Esophagus (tissue), 2 donors: ENCODE data around the gene MBP. TPM values are rescaled to one million over a fixed set of nuclear protein-coding genes. Genes with fewer than 3 reads are reported as not detected.

Experiments
- H3K27ac ChIP-seq, 2 donors: one replicate each; pipeline ENCODE4 v1.5.1; 2013; ENCODE audit warnings: low read depth in 2 of 2, mild to moderate bottlenecking in 2 of 2, inconsistent platforms in 1 of 2, low read length in 1 of 2, moderate library complexity in 1 of 2
- H3K27me3 ChIP-seq, 2 donors: one replicate each; pipeline ENCODE4 v1.6.1; 2013; ENCODE audit warnings: low read length in 2 of 2, control low read depth in 1 of 2, mild to moderate bottlenecking in 1 of 2; ENCODE audit not compliant: insufficient read depth in 2 of 2, control insufficient read depth in 1 of 2
- H3K36me3 ChIP-seq, 2 donors: one replicate each; pipeline ENCODE4 v1.6.1; 2013; ENCODE audit warnings: low read length in 1 of 2; ENCODE audit not compliant: control insufficient read depth in 2 of 2, insufficient read depth in 2 of 2
- H3K4me1 ChIP-seq, 2 donors: one replicate each; pipeline ENCODE4 v1.6.1; 2013; ENCODE audit warnings: low read length in 1 of 2; ENCODE audit not compliant: control insufficient read depth in 2 of 2, insufficient read depth in 2 of 2
- H3K4me3 ChIP-seq, 2 donors: one replicate each; pipeline ENCODE4 v1.5.1; 2013; ENCODE audit warnings: low read length in 2 of 2, mild to moderate bottlenecking in 2 of 2, low read depth in 1 of 2, moderate library complexity in 1 of 2
- H3K9me3 ChIP-seq, 2 donors: one replicate each; pipeline ENCODE4 v1.6.1; 2013; ENCODE audit warnings: mild to moderate bottlenecking in 2 of 2, low read depth in 1 of 2, low read length in 1 of 2, moderate library complexity in 1 of 2; ENCODE audit not compliant: control insufficient read depth in 2 of 2, insufficient read depth in 1 of 2
- WGBS, 2 donors: extraction: QIAGEN DNeasy Blood & Tissue Kit; methylation state at CpG; one replicate each; pipeline ENCODE4 v1.1.7; 2013; 5-methylcytosine and 5-hydroxymethylcytosine counted together
- polyA plus RNA-seq, 2 donors: library from polyadenylated mRNA; stranded (reverse); fragments of 200-250 nt; gene quantifications; one replicate each; pipeline ENCODE4 v1.2.3, GENCODE V29; 2013
- donor health status: healthy with polysubstance abuse.
- donor health status: Bipolar disorder and iron deficiency.

Gene MBP
- polyA plus RNA-seq, 2 donors: 9.7 to 10.8 TPM

DNA sequence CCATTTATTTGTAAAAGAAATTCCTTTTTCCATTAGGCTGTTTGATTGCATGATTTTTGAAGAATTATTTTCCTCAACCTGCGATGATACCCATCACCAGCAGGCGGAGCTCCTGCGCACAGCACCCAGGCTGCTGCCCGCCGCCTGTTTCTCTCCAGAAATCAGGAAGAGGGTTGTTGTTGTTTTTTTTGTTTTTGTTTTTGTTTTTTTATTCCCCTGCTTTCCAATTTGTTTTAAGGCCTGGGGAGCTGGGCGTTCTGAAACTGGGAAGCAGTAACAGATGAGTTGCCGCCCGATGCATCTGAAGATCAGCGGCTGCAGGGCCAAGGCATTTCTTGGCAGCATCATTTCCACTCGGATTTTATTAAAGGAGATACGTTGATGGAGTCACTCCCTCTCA, 132.1 kb downstream of the MBP start:
- 12 to 21% methylated on average over 11 of the region's 11 CpGs for WGBS, 2 donors
- no peak overlapping the region for H3K4me3 ChIP-seq

GRCh38 chr18:76999077-76999476, 133.5 kb downstream of the MBP start:
- peaks cover 0 to 2% of the 10 kb centered on the region in 2 donors for H3K9me3 ChIP-seq
- H3K4me1 ChIP-seq: no peaks in the 10 kb centered on the region
- no peaks in the 10 kb centered on the region for H3K27me3 ChIP-seq
- 86 to 92% methylated on average over 12 to 13 of the region's 13 CpGs for WGBS, 2 donors
- H3K36me3 ChIP-seq: no peaks in the 10 kb centered on the region
- no peak overlapping the region for H3K27ac ChIP-seq
- no peak overlapping the region for H3K4me3 ChIP-seq

More for the DNA sequence above, 132.1 kb downstream of the MBP start:
- Histone ChIP-seq H3K9me3 (no peaks in the 10 kb centered on the region), H3K27ac (no peak overlapping the region), H3K27me3 (no peaks in the 10 kb centered on the region), H3K4me1 (no peaks in the 10 kb centered on the region), H3K36me3 (no peaks in the 10 kb centered on the region)

DNA sequence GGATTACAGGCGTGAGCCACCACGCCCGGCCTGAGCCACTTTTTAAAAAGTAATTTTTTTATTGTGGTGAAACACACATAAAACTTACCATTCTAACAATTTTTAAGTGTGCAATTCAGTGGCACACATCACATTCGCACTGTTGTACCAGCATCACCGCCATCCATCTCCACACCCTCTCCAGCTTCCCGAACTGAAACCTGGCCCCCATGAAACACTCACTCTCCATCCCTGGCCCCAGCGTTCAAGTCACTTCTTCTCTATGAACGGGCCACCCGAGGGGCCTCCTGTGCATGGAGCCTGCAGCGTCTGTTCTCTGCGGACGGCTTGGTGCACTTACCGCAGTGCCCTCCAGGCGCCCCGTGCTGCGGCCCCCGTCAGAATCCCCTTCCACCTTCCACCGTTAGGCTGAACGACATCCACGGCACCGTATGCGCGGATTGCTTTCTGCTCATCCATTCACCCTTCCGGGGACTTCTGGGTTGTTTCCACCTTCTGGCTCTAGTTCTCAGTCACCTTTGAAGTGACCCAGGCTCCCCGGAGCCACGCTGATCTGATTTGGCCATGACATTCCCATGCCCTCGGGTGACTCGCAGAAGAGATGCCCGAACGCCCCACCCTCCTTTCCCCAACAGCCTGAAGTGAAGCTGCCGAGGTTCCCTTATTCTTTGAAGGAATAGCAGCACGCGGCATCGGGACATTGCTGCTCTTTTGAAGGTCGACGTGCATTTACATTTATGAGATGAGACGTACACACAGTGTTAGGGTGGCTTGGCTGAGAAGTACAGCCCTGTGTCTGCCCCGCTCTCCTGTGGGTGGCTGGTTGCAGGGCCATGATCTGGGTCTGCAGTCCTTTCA, 134.4 kb downstream of the MBP start:
- H3K27ac ChIP-seq: no peak overlapping the region
- no peaks in the 10 kb centered on the region for H3K4me1 ChIP-seq
- H3K27me3 ChIP-seq: no peaks in the 10 kb centered on the region
- 88 to 90% methylated on average over 38 of the region's 38 CpGs for WGBS, 2 donors
- H3K4me3 ChIP-seq: no peak overlapping the region
- H3K9me3 ChIP-seq: peaks cover 0 to 2% of the 10 kb centered on the region in 2 donors
- H3K36me3 ChIP-seq: no peaks in the 10 kb centered on the region

GRCh38 chr18:76996429-76996828, 136.2 kb downstream of the MBP start:
- Histone ChIP-seq H3K4me3 (no peak overlapping the region), H3K4me1 (no peaks in the 10 kb centered on the region), H3K36me3 (no peaks in the 10 kb centered on the region), H3K27me3 (no peaks in the 10 kb centered on the region), H3K9me3 (peaks cover 0 to 2% of the 10 kb centered on the region in 2 donors), H3K27ac (no peak overlapping the region)
- 86 to 87% methylated on average over 7 of the region's 7 CpGs for WGBS, 2 donors

DNA sequence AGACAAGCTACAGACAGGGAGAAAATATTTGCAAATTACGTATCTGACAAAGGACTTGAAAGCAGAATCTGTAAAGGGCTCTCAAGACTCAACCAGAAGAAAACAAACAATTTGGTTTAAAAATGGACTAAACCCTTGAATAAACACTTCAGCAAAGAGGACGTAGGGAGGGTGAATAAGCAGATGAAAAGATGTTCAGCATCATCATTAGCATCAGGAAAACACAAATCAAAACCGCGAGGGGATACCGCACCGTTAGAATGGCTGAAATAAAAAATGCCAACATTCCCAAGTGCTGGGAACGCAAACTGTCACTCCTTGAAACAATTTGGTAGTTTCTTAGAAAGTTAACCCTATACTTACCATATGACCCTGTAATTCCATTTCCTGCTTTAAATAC, 136.7 kb downstream of the MBP start:
- H3K9me3 ChIP-seq: peaks cover 0 to 2% of the 10 kb centered on the region in 2 donors
- H3K27me3 ChIP-seq: no peaks in the 10 kb centered on the region
- WGBS, 2 donors: 60 to 70% methylated on average over 7 of the region's 7 CpGs
- no peak overlapping the region for H3K4me3 ChIP-seq
- no peaks in the 10 kb centered on the region for H3K36me3 ChIP-seq
- H3K27ac ChIP-seq: no peak overlapping the region
- H3K4me1 ChIP-seq: no peaks in the 10 kb centered on the region

DNA sequence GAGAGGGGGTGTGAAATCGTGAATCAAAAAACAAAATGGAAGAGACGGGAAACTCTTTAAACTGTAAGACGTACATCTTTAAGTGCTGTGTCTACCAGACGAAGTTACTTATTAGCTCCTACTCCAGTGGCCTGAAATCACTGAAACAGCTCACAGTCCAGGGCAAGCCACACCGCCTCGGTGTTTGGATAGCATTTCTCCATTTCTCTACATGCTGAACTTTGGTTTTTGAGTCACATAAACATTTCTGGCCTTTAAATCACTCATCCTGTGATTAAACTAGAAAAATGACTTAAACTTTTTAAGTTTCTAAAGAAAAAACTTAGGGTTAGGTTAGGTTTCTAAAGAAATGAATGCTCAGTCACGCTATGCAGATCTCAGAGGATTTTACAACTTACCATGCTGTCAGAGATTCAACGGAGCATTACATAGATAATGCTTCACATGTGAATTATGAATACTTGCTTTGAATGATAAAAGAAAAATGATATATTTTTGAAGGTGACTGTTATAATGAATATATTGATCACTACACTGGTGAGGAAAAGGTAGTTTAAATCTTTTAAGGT, 138.4 kb downstream of the MBP start:
- H3K27ac ChIP-seq: no peak overlapping the region

DNA sequence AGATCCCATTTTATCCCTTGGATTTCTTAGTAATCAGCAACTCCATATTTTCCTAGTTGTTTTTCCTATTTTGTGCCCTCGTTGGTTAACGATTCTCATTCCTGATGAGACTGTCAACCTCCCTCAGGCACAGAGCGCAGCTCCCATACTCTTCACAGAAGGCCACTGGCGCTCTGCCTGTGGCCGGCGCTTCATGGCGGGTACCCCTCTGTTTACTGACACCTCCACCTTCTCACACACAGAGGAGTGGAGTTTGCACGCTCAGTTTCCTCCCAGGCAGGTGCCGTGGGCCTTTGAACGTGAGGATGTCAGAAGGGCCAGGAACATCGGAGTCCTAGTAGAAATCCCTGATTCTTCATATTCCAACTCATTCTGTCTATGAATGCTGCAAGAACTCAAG, 139.0 kb downstream of the MBP start:
- WGBS, 2 donors: 93 to 96% methylated on average over 11 of the region's 11 CpGs
- Histone ChIP-seq H3K4me3 (no peak overlapping the region), H3K27me3 (no peaks in the 10 kb centered on the region), H3K9me3 (peaks cover 0 to 2% of the 10 kb centered on the region in 2 donors), H3K36me3 (no peaks in the 10 kb centered on the region), H3K4me1 (no peaks in the 10 kb centered on the region), H3K27ac (no peak overlapping the region)

More for the DNA sequence above, 138.4 kb downstream of the MBP start:
- H3K9me3 ChIP-seq: peaks cover 0 to 2% of the 10 kb centered on the region in 2 donors
- no peaks in the 10 kb centered on the region for H3K27me3 ChIP-seq
- 73 to 82% methylated on average over 8 of the region's 8 CpGs for WGBS, 2 donors
- H3K4me1 ChIP-seq: no peaks in the 10 kb centered on the region
- H3K4me3 ChIP-seq: no peak overlapping the region
- no peaks in the 10 kb centered on the region for H3K36me3 ChIP-seq

- no peaks in the 10 kb centered on the region for H3K36me3 ChIP-seq
- peaks cover 0 to 2% of the 10 kb centered on the region in 2 donors for H3K9me3 ChIP-seq
- no peak overlapping the region for H3K27ac ChIP-seq
- WGBS, 2 donors: 91 to 94% methylated on average over 6 of the region's 6 CpGs
- H3K4me3 ChIP-seq: no peak overlapping the region
- no peaks in the 10 kb centered on the region for H3K4me1 ChIP-seq
- no peaks in the 10 kb centered on the region for H3K27me3 ChIP-seq
Observed at GRCh38 chr18:76993085-76993382, 139.5 kb downstream of the MBP start.

DNA sequence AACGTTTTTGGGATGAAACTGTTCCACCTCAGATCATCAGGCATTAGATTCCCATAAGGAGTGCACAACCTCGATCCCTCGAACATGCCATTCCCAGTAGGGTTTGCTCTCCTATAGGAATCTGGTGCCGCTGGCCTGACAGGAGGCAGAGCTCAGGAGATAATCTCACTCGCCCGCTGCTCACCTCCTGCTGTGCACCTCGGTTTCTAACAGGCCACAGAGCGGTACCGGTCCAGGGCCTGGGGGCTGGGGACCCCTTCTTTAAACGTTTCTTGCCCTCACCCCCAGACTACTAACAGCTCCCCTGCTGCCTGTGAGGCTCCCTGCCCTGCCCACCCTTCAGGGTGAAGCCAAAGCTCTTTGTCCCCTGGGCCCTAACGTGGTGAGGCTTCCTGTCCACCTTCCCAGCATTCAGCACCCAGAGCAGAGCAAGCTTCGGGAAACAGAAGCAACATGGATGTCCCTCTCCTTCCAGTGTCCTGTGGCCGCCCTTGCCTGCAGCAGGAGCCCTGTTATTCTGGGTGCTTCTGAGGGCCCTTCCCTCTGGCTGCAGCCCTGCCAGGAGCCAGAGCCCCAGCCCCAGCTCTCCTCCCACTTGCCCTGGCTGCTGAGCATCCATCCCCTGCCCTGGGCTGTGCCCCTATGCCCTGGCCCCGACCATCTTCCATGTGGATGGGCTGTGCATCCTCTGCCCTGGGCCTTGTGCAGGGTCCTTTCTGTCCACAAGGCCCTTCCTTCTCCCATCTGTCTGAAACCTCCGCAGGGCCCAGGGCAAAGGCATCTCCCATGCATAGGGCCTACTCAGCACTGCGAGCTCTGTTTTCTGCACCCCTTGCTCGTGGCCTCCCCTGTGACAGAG, 140.1 kb downstream of the MBP start:
- no peaks in the 10 kb centered on the region for H3K27me3 ChIP-seq
- H3K9me3 ChIP-seq: peaks cover 0 to 2% of the 10 kb centered on the region in 2 donors
- H3K4me3 ChIP-seq: no peak overlapping the region
- WGBS, 2 donors: 84 to 87% methylated on average over 17 of the region's 17 CpGs
- no peaks in the 10 kb centered on the region for H3K4me1 ChIP-seq
- no peaks in the 10 kb centered on the region for H3K36me3 ChIP-seq
- H3K27ac ChIP-seq: no peak overlapping the region
